ENCODE results near the gene BOD1L1. TPM values are rescaled to one million over a fixed set of nuclear protein-coding genes. Genes with fewer than 3 reads are reported as not detected.

Gene BOD1L1
- total RNA-seq, 4 donors from 2014 or later, result 33.7 to 72.2 (median 60.8) TPM

GRCh38 chr4:13605330-13605729 lies 22.2 kb downstream of the BOD1L1 start:
- H3K36me3 ChIP-seq, result peaks cover 0 to 81% (median 34%) of the 10 kb centered on the region in 4 donors
- in situ Hi-C loops (cut with MboI; ENCODE audit: low pct_ligation_motif_present in 1 of 4, low pct_unique_long_range_greater_than_20kb in 1 of 4, low sequenced_read_pairs in 3 of 4), result no loop called here

GRCh38 chr4:13601848-13602247 lies 25.7 kb downstream of the BOD1L1 start:
- intact Hi-C loops (cut with DNase I; ENCODE audit: low total_unique reads) (no loop called here), in situ Hi-C loops (cut with MboI; ENCODE audit: low pct_ligation_motif_present in 1 of 4, low pct_unique_long_range_greater_than_20kb in 1 of 4, low sequenced_read_pairs in 3 of 4) (no loop called here)
- no peaks in the 10 kb centered on the region for H3K9me3 ChIP-seq
- peaks cover 0 to 54% (median 25%) of the 10 kb centered on the region in 4 donors for H3K36me3 ChIP-seq
- WGBS, 2 donors (ENCODE audit: low coverage in 1 of 2), result 71 to 85% methylated on average over 1 to 2 of the region's 2 CpGs
- no peak for DNase-seq
- no peaks in the 10 kb centered on the region for H3K27me3 ChIP-seq
- TF ChIP-seq POLR2AphosphoS5 (IDR thresholded peaks at IDR 0.05) (no peak), CTCF (IDR thresholded peaks at IDR 0.05) (no peak), EP300 (IDR thresholded peaks at IDR 0.05; ENCODE audit: low read depth) (no peak), POLR2A (IDR thresholded peaks at IDR 0.05) (no peak)
- H3K27ac ChIP-seq, result no peak overlapping the region
- no peaks in the 10 kb centered on the region for H3K4me1 ChIP-seq
- no peak overlapping the region for H3K4me3 ChIP-seq

More at GRCh38 chr4:13605330-13605729, 22.2 kb downstream of the BOD1L1 start:
- WGBS, 2 donors (ENCODE audit: low coverage in 1 of 2), result 97 to 100% methylated on average over 1 of the region's 1 CpG
- DNase-seq, result no peak
- no peak overlapping the region for H3K4me3 ChIP-seq
- no peaks in the 10 kb centered on the region for H3K4me1 ChIP-seq
- TF ChIP-seq POLR2AphosphoS5 (IDR thresholded peaks at IDR 0.05), result no peak
- TF ChIP-seq EP300 (IDR thresholded peaks at IDR 0.05; ENCODE audit: low read depth), result no peak
- TF ChIP-seq CTCF (IDR thresholded peaks at IDR 0.05), result no peak
- no peak for TF ChIP-seq POLR2A (IDR thresholded peaks at IDR 0.05)
- no peaks in the 10 kb centered on the region for H3K9me3 ChIP-seq
- no peak overlapping the region for H3K27ac ChIP-seq
- no peaks in the 10 kb centered on the region for H3K27me3 ChIP-seq
- intact Hi-C loops (cut with DNase I; ENCODE audit: low total_unique reads), result no loop called here

- WGBS, 2 donors (ENCODE audit: low coverage in 1 of 2), result 84 to 94% methylated on average over 3 of the region's 3 CpGs
- Histone ChIP-seq H3K4me1 (no peaks in the 10 kb centered on the region), H3K9me3 (no peaks in the 10 kb centered on the region), H3K36me3 (peaks cover 0 to 54% (median 21%) of the 10 kb centered on the region in 4 donors), H3K27me3 (no peaks in the 10 kb centered on the region), H3K4me3 (no peak overlapping the region), H3K27ac (no peak overlapping the region)
- no peak for DNase-seq
- intact Hi-C loops (cut with DNase I; ENCODE audit: low total_unique reads) (no loop called here), in situ Hi-C loops (cut with MboI; ENCODE audit: low pct_ligation_motif_present in 1 of 4, low pct_unique_long_range_greater_than_20kb in 1 of 4, low sequenced_read_pairs in 3 of 4) (no loop called here)
- TF ChIP-seq POLR2A (IDR thresholded peaks at IDR 0.05) (no peak), POLR2AphosphoS5 (IDR thresholded peaks at IDR 0.05) (no peak), EP300 (IDR thresholded peaks at IDR 0.05; ENCODE audit: low read depth) (no peak)
Measured at GRCh38 chr4:13601048-13601447, 26.5 kb downstream of the BOD1L1 start.

GRCh38 chr4:13599159-13599558 lies 28.4 kb downstream of the BOD1L1 start:
- in situ Hi-C loops (cut with MboI; ENCODE audit: low pct_ligation_motif_present in 1 of 4, low pct_unique_long_range_greater_than_20kb in 1 of 4, low sequenced_read_pairs in 3 of 4), result no loop called here
- Histone ChIP-seq H3K27ac (no peak overlapping the region), H3K36me3 (peaks cover 0 to 62% (median 20%) of the 10 kb centered on the region in 4 donors), H3K4me1 (no peaks in the 10 kb centered on the region), H3K9me3 (no peaks in the 10 kb centered on the region), H3K27me3 (no peaks in the 10 kb centered on the region), H3K4me3 (no peak overlapping the region)
- intact Hi-C loops (cut with DNase I; ENCODE audit: low total_unique reads), result no loop called here
- DNase-seq, result no peak
- TF ChIP-seq POLR2A (IDR thresholded peaks at IDR 0.05) (no peak), CTCF (IDR thresholded peaks at IDR 0.05) (no peak), POLR2AphosphoS5 (IDR thresholded peaks at IDR 0.05) (no peak), EP300 (IDR thresholded peaks at IDR 0.05; ENCODE audit: low read depth) (no peak)
- WGBS, 2 donors (ENCODE audit: low coverage in 1 of 2), result 67% methylated on average over 5 of the region's 5 CpGs; no CpG with 5 or more reads in 1 of the 2 donors

- H3K4me1 ChIP-seq, result no peaks in the 10 kb centered on the region
- in situ Hi-C loops (cut with MboI; ENCODE audit: low pct_ligation_motif_present in 1 of 4, low pct_unique_long_range_greater_than_20kb in 1 of 4, low sequenced_read_pairs in 3 of 4) (no loop called here), intact Hi-C loops (cut with DNase I; ENCODE audit: low total_unique reads) (no loop called here)
- no peak overlapping the region for H3K27ac ChIP-seq
- no peak for DNase-seq
- H3K27me3 ChIP-seq, result no peaks in the 10 kb centered on the region
- no peak overlapping the region for H3K4me3 ChIP-seq
- peaks cover 0 to 60% (median 18%) of the 10 kb centered on the region in 4 donors for H3K36me3 ChIP-seq
- no peak for TF ChIP-seq POLR2AphosphoS5 (IDR thresholded peaks at IDR 0.05)
- TF ChIP-seq CTCF (IDR thresholded peaks at IDR 0.05), result no peak
- no peak for TF ChIP-seq EP300 (IDR thresholded peaks at IDR 0.05; ENCODE audit: low read depth)
- TF ChIP-seq POLR2A (IDR thresholded peaks at IDR 0.05), result no peak
- H3K9me3 ChIP-seq, result no peaks in the 10 kb centered on the region
Measured at GRCh38 chr4:13597604-13598003, 29.9 kb downstream of the BOD1L1 start.

All from transverse colon (tissue), 4 donors.